B cell (primary cell): ENCODE measurements around the gene FIBCD1. TPM values are rescaled to one million over a fixed set of nuclear protein-coding genes. Genes with fewer than 3 reads are reported as not detected.

Experiments used
- ATAC-seq: fragments of 200-7000 bp; cut with Tn5 transposase; one replicate; pipeline ENCODE4 v1.10.0; 2021; ENCODE audit warnings: low read depth, mild to moderate bottlenecking, moderate number of reproducible peaks, moderate library complexity
- CTCF ChIA-PET: fragments of 350-600 bp; sonication (Branson Sonifier 250); formaldehyde crosslinking; loops from one replicate; lab custom pipeline; 2021; ENCODE audit warnings: antibody characterized with exemption, inconsistent platforms; lab: Charles Lee
- POLR2A ChIA-PET: fragments of 350-600 bp; sonication (Branson Sonifier 250); formaldehyde crosslinking; loops from one replicate; lab custom pipeline; 2021; ENCODE audit warnings: antibody characterized with exemption; lab: Charles Lee
- DNase-seq: peaks from one replicate; pipeline ENCODE4 v3.0.0; 2013
- H2AFZ ChIP-seq: 2 replicates; pipeline ENCODE4 v1.6.1; 2012; ENCODE audit warnings: mild to moderate bottlenecking, low read depth, low read length; ENCODE audit not compliant: insufficient read depth, poor library complexity, severe bottlenecking
- H3K27ac ChIP-seq, 2 donors: 1 replicate in 1 of 2; 2 replicates in 1 of 2; pipeline ENCODE4 v1.5.1; 2012 to 2013; ENCODE audit warnings: low read length in 2 of 2, mild to moderate bottlenecking in 2 of 2, moderate library complexity in 1 of 2
- H3K27me3 ChIP-seq, 4 experiments: fragments of 200-600 bp in 1 of 4; sonication (generic) in 1 of 4; replicated peaks in 1 of 4; 1 replicate in 2 of 4; 2 replicates in 2 of 4; pipeline versions ENCODE4 v1.6.1 to v1.7.0; 2013 to 2016; ENCODE audit warnings: low read length in 3 of 4, mild to moderate bottlenecking in 2 of 4, mixed read lengths in 1 of 4, moderate library complexity in 1 of 4; ENCODE audit not compliant: insufficient read depth in 4 of 4, control insufficient read depth in 3 of 4; ENCODE audit errors: control extremely low read depth in 1 of 4
- H3K36me3 ChIP-seq, 2 experiments: replicated peaks in 1 of 2; 1 replicate in 1 of 2; 2 replicates in 1 of 2; pipeline versions ENCODE4 v1.6.1 to v1.7.1; 2013; ENCODE audit warnings: low read length in 1 of 2; ENCODE audit not compliant: insufficient read depth in 2 of 2, control insufficient read depth in 1 of 2; ENCODE audit errors: control extremely low read depth in 1 of 2, extremely low read depth in 1 of 2
- H3K4me1 ChIP-seq, 2 donors: fragments of 200-600 bp in 1 of 2; sonication (generic) in 1 of 2; 1 replicate in 1 of 2; 2 replicates in 1 of 2; pipeline versions ENCODE4 v1.5.1 to v1.6.1; 2013 to 2017; ENCODE audit warnings: low read length in 2 of 2; ENCODE audit not compliant: control insufficient read depth in 2 of 2, insufficient read depth in 2 of 2
- H3K4me2 ChIP-seq: replicated peaks from 2 replicates; pipeline ENCODE3; 2012; ENCODE audit warnings: mild to moderate bottlenecking, low read depth, low read length; ENCODE audit not compliant: poor library complexity, severe bottlenecking
- H3K4me3 ChIP-seq, 5 experiments: fragments of 200-600 bp in 1 of 5; sonication (generic) in 1 of 5; 1 replicate in 3 of 5; 2 replicates in 2 of 5; pipeline versions ENCODE4 v1.5.1 to v1.7.0; 2011 to 2016; ENCODE audit warnings: low read length in 4 of 5, mild to moderate bottlenecking in 4 of 5, low read depth in 2 of 5, control low read depth in 1 of 5, moderate library complexity in 1 of 5; ENCODE audit not compliant: insufficient read depth in 1 of 5; ENCODE audit errors: control extremely low read depth in 1 of 5, extremely low read depth in 1 of 5
- H3K79me2 ChIP-seq: fragments of 200-600 bp; sonication (generic); one replicate; pipeline ENCODE4 v1.6.0; 2016; ENCODE audit warnings: low read length; ENCODE audit not compliant: control insufficient read depth, insufficient read depth
- H3K9ac ChIP-seq: fragments of 200-600 bp; sonication (generic); 2 replicates; pipeline ENCODE4 v1.6.1; 2017; ENCODE audit warnings: mild to moderate bottlenecking, low read length, moderate library complexity
- H3K9me3 ChIP-seq, 3 donors: one replicate each; pipeline versions ENCODE4 v1.6.1 to v1.7.1; 2013; ENCODE audit warnings: low read length in 2 of 3; ENCODE audit not compliant: control insufficient read depth in 2 of 3, insufficient read depth in 1 of 3; ENCODE audit errors: control extremely low read depth in 1 of 3
- H4K20me1 ChIP-seq: 2 replicates; pipeline ENCODE4 v1.6.0; 2012; ENCODE audit warnings: mild to moderate bottlenecking, low read length; ENCODE audit not compliant: insufficient read depth, control insufficient read depth, poor library complexity, severe bottlenecking
- H3K27ac Mint-ChIP-seq: one replicate; pipeline ENCODE4 v1.8.0; 2021; ENCODE audit warnings: mixed read lengths
- H3K27me3 Mint-ChIP-seq: one replicate; pipeline ENCODE4 v1.8.0; 2021; ENCODE audit warnings: mixed read lengths
- H3K4me1 Mint-ChIP-seq: one replicate; pipeline ENCODE4 v1.8.0; 2021; ENCODE audit warnings: mixed read lengths
- H3K4me3 Mint-ChIP-seq: one replicate; pipeline ENCODE4 v1.8.0; 2021; ENCODE audit warnings: mixed read lengths
- H3K9me3 Mint-ChIP-seq: one replicate; pipeline ENCODE4 v1.8.0; 2022; ENCODE audit warnings: mixed read lengths; ENCODE audit not compliant: insufficient read depth
- EZH2 ChIP-seq: IDR thresholded peaks from 2 replicates; pipeline ENCODE4 v1.6.1; 2012; ENCODE audit warnings: borderline replicate concordance, low read depth, mild to moderate bottlenecking, moderate library complexity, low read length; ENCODE audit not compliant: insufficient read depth, poor library complexity, severe bottlenecking
- WGBS: methylation state at CpG from one replicate; pipeline ENCODE4 v1.1.5; 2013; ENCODE audit warnings: missing lambda C conversion rate; ENCODE audit not compliant: insufficient coverage; 5-methylcytosine and 5-hydroxymethylcytosine counted together
- intact Hi-C: fragments of 100-400 bp; cut with micrococcal nuclease; formaldehyde crosslinking; loops from one replicate; pipeline ENCODE4 v1.10.0; 2022
- polyA plus RNA-seq: library from polyadenylated mRNA; depleted of rRNA; stranded (reverse); fragments of >200 nt; gene quantifications from 2 replicates; pipeline ENCODE4 v1.2.3, GENCODE V29; 2012
- total RNA-seq, 2 donors: library from RNA; stranded (reverse); fragments of 120-200 nt in 1 of 2; gene quantifications; 1 replicate in 1 of 2; 2 replicates in 1 of 2; pipeline versions ENCODE4 v1.2.3 to v1.2.4, GENCODE V29; 2013 to 2022
- TF ChIP-seq, protein P1 (sequence below): fragments of 200-600 bp; IDR thresholded peaks from one replicate; pipeline ENCODE4 v1.8.0; 2022; ENCODE audit warnings: antibody characterized with exemption, mild to moderate bottlenecking

Gene FIBCD1
- total and polyA plus RNA-seq, 2 donors (not counting 1 experiment from before 2014, with no cell fraction given), result not detected

GRCh38 chr9:130884542-130885483 lies 54.2 kb downstream of the FIBCD1 start:
- H2AFZ ChIP-seq, result no peak overlapping the region
- no peak for TF ChIP-seq EZH2
- TF ChIP-seq, protein P1, sequence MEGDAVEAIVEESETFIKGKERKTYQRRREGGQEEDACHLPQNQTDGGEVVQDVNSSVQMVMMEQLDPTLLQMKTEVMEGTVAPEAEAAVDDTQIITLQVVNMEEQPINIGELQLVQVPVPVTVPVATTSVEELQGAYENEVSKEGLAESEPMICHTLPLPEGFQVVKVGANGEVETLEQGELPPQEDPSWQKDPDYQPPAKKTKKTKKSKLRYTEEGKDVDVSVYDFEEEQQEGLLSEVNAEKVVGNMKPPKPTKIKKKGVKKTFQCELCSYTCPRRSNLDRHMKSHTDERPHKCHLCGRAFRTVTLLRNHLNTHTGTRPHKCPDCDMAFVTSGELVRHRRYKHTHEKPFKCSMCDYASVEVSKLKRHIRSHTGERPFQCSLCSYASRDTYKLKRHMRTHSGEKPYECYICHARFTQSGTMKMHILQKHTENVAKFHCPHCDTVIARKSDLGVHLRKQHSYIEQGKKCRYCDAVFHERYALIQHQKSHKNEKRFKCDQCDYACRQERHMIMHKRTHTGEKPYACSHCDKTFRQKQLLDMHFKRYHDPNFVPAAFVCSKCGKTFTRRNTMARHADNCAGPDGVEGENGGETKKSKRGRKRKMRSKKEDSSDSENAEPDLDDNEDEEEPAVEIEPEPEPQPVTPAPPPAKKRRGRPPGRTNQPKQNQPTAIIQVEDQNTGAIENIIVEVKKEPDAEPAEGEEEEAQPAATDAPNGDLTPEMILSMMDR, result no peak
- no peaks in the 10 kb centered on the region for H3K79me2 ChIP-seq
- WGBS, result 97% methylated on average over 47 of the region's 47 CpGs
- no peak overlapping the region for H3K27ac Mint-ChIP-seq
- H3K9ac ChIP-seq, result no peak overlapping the region
- H3K36me3 ChIP-seq, result peaks cover 0 to 61% of the 10 kb centered on the region in 2 experiments
- ChIA-PET CTCF (no interaction called here), POLR2A (no interaction called here)
- no peaks in the 10 kb centered on the region for H3K9me3 Mint-ChIP-seq
- H3K4me1 ChIP-seq, result no peaks in the 10 kb centered on the region
- H3K4me2 ChIP-seq, result no peak overlapping the region
- no peaks in the 10 kb centered on the region for H3K27me3 Mint-ChIP-seq
- H3K4me1 Mint-ChIP-seq, result no peaks in the 10 kb centered on the region
- no peaks in the 10 kb centered on the region for H4K20me1 ChIP-seq
- no peak overlapping the region for H3K4me3 Mint-ChIP-seq
- intact Hi-C loops, result no loop called here
- DNase-seq (no peak), ATAC-seq (no peak)
- H3K9me3 ChIP-seq, result no peaks in the 10 kb centered on the region
- H3K4me3 ChIP-seq, result no peak overlapping the region
- no peak overlapping the region for H3K27ac ChIP-seq
- no peaks in the 10 kb centered on the region for H3K27me3 ChIP-seq

DNA sequence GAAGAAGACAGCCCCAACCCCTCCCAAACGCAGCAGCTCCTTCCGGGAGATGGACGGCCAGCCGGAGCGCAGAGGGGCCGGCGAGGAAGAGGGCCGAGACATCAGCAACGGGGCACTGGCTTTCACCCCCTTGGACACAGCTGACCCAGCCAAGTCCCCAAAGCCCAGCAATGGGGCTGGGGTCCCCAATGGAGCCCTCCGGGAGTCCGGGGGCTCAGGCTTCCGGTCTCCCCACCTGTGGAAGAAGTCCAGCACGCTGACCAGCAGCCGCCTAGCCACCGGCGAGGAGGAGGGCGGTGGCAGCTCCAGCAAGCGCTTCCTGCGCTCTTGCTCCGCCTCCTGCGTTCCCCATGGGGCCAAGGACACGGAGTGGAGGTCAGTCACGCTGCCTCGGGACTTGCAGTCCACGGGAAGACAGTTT lies 54.9 kb downstream of the FIBCD1 start:
- ATAC-seq, result no peak
- no peaks in the 10 kb centered on the region for H3K79me2 ChIP-seq
- H3K27ac Mint-ChIP-seq, result no peak overlapping the region
- H3K9ac ChIP-seq, result no peak overlapping the region
- no peak overlapping the region for H3K27ac ChIP-seq
- H3K4me1 ChIP-seq, result no peaks in the 10 kb centered on the region
- no peak for DNase-seq
- WGBS, result 97% methylated on average over 23 of the region's 25 CpGs
- POLR2A ChIA-PET, result no interaction called here
- H3K36me3 ChIP-seq, result peaks cover 0 to 68% of the 10 kb centered on the region in 2 experiments
- H3K4me3 ChIP-seq, result no peak overlapping the region
- intact Hi-C loops, result no loop called here
- H3K4me3 Mint-ChIP-seq, result no peak overlapping the region
- no peak overlapping the region for H2AFZ ChIP-seq
- no peak overlapping the region for H3K4me2 ChIP-seq
- H3K27me3 Mint-ChIP-seq, result no peaks in the 10 kb centered on the region
- no peaks in the 10 kb centered on the region for H3K4me1 Mint-ChIP-seq
- H3K9me3 Mint-ChIP-seq, result no peaks in the 10 kb centered on the region
- CTCF ChIA-PET, result no interaction called here
- H3K27me3 ChIP-seq, result no peaks in the 10 kb centered on the region
- no peaks in the 10 kb centered on the region for H3K9me3 ChIP-seq
- no peaks in the 10 kb centered on the region for H4K20me1 ChIP-seq
- TF ChIP-seq EZH2, result no peak
- TF ChIP-seq, protein P1, result no peak
